ENCODE measurements around the gene POLR1C.

DNA sequence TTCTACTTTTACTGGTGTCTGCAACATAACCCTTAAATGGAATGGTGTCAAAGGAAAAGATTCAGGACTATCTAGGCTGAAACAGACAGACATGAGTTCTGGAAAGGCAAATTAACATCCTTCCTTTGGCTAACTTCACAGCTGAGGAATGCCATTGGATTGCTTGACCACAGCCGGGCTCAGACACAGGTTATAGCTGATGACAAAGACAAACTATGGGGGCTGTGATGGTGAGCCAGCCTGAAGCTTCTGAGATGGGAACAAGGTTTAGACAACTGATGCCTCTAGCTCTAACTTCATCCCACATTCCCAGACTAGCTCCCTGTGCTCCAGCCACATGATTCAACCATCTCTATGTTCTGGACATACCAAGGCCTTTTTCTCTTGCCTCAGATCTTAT, 15.3 kb downstream of the POLR1C start:
- TF ChIP-seq, protein P1, sequence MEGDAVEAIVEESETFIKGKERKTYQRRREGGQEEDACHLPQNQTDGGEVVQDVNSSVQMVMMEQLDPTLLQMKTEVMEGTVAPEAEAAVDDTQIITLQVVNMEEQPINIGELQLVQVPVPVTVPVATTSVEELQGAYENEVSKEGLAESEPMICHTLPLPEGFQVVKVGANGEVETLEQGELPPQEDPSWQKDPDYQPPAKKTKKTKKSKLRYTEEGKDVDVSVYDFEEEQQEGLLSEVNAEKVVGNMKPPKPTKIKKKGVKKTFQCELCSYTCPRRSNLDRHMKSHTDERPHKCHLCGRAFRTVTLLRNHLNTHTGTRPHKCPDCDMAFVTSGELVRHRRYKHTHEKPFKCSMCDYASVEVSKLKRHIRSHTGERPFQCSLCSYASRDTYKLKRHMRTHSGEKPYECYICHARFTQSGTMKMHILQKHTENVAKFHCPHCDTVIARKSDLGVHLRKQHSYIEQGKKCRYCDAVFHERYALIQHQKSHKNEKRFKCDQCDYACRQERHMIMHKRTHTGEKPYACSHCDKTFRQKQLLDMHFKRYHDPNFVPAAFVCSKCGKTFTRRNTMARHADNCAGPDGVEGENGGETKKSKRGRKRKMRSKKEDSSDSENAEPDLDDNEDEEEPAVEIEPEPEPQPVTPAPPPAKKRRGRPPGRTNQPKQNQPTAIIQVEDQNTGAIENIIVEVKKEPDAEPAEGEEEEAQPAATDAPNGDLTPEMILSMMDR (IDR thresholded peaks at IDR 0.05), result no peak
- TF ChIP-seq POLR2AphosphoS5 (IDR thresholded peaks at IDR 0.05; ENCODE audit: insufficient read depth in 1 of 2, low read depth in 1 of 2), result no peak
- no peak for TF ChIP-seq POLR2A (IDR thresholded peaks at IDR 0.05)
